Activated CD8-positive, alpha-beta memory T cell treated with anti-CD3 and anti-CD28 coated beads for 4 hours (primary cell): ENCODE measurements around the gene CASP4.

Experiments used
- DNase-seq, 2 donors: peaks; one replicate each; pipeline ENCODE4 v3.0.0-alpha.2; 2020; ENCODE audit warnings: low read depth in 2 of 2

CASP4 gene

GRCh38 chr11:104893876-104894275, 74.5 kb downstream of the CASP4 start:
- no peak for DNase-seq
